ENCODE results near the gene PKDREJ.

Gene PKDREJ

DNA sequence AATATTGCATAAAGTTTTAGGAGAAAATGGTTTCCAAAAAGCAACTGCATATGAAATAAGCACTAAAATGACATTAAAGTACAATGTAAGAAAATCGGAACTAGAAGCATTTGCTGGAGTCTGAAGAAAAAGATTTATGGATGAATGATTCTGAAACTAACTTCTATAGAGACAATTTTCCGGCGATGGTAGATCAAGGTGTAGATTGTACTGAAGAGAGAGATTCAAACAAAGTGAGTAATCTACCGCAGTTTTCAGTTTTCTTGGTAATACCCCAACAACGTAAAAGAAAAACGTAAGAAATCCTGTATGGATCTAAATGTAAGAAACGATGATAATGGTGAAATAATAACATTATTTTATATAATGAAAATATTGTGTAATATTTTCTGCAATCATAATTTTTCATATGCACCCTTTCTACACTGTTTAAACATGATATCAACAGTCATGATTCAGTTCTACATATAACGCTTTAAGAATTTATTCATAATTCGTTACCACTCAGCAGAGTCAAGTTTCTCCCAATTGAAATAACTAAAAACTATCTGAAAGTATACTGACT, 11.2 kb downstream of the PKDREJ start:
- H3K27me3 ChIP-seq (replicated peaks; ENCODE audit: insufficient read depth, low read length) = no peaks in the 10 kb centered on the region
- H3K4me3 ChIP-seq (ENCODE audit: low read length) = no peak overlapping the region
- H3K9ac ChIP-seq (ENCODE audit: low read length) = no peak overlapping the region
- TF ChIP-seq EZH2 (optimal IDR thresholded peaks at IDR 0.05; ENCODE audit: low read depth, low read length) = no peak
- TF ChIP-seq, protein P1, sequence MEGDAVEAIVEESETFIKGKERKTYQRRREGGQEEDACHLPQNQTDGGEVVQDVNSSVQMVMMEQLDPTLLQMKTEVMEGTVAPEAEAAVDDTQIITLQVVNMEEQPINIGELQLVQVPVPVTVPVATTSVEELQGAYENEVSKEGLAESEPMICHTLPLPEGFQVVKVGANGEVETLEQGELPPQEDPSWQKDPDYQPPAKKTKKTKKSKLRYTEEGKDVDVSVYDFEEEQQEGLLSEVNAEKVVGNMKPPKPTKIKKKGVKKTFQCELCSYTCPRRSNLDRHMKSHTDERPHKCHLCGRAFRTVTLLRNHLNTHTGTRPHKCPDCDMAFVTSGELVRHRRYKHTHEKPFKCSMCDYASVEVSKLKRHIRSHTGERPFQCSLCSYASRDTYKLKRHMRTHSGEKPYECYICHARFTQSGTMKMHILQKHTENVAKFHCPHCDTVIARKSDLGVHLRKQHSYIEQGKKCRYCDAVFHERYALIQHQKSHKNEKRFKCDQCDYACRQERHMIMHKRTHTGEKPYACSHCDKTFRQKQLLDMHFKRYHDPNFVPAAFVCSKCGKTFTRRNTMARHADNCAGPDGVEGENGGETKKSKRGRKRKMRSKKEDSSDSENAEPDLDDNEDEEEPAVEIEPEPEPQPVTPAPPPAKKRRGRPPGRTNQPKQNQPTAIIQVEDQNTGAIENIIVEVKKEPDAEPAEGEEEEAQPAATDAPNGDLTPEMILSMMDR (IDR thresholded peaks at IDR 0.05; ENCODE audit: low read length) = no peak
- no peak for TF ChIP-seq EZH2phosphoT487 (IDR thresholded peaks at IDR 0.05; ENCODE audit: low read length)
- H3K79me2 ChIP-seq (ENCODE audit: low read length) = 0 out of 2 replicates have a peak, but pooled peaks cover 3% of the 10 kb centered on the region
- H3K4me1 ChIP-seq (ENCODE audit: low read length) = 0 out of 2 replicates have a peak, but pooled peaks cover 4% of the 10 kb centered on the region
- H2AFZ ChIP-seq (ENCODE audit: low read length) = no peak overlapping the region
- H3K4me2 ChIP-seq (ENCODE audit: low read depth, low read length) = no peak overlapping the region
- DNase-seq = no peak
- H3K9me2 ChIP-seq (replicated peaks; ENCODE audit: insufficient read depth, low read length) = no peaks in the 10 kb centered on the region
- H3K36me3 ChIP-seq (replicated peaks; ENCODE audit: insufficient read depth, low read length) = no peaks in the 10 kb centered on the region
- no peak overlapping the region for H3K27ac ChIP-seq (ENCODE audit: low read length)
- no peaks in the 10 kb centered on the region for H3K9me3 ChIP-seq (replicated peaks; ENCODE audit: insufficient read depth, low read length)
- H3F3A ChIP-seq (ENCODE audit: insufficient read depth, low read length) = no peaks in the 10 kb centered on the region
- no peaks in the 10 kb centered on the region for H4K20me1 ChIP-seq (ENCODE audit: insufficient read depth, low read length)

DNA sequence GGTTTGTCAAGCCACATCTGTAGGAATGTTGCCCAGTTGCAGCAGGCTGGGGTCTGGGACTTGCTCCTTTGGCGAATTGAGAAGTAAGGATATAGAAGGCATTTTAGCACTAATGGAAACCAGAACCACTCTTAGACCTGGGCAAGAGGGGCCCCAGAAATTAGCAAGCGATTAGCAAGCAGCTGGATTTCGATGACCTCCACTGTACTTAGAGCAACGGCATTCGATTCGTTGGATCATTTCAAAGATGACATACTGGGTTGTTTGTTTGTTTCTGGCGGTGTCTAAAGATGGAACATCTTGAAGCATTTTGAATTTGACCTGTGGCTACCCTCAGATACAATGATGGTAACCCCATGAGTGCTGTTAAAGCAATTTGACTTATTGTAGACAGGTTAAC, 11.9 kb downstream of the PKDREJ start:
- no peaks in the 10 kb centered on the region for H4K20me1 ChIP-seq (ENCODE audit: insufficient read depth, low read length)
- no peaks in the 10 kb centered on the region for H3K27me3 ChIP-seq (replicated peaks; ENCODE audit: insufficient read depth, low read length)
- H3K27ac ChIP-seq (ENCODE audit: low read length) = no peak overlapping the region
- TF ChIP-seq, protein P1 (IDR thresholded peaks at IDR 0.05; ENCODE audit: low read length) = no peak
- TF ChIP-seq EZH2phosphoT487 (IDR thresholded peaks at IDR 0.05; ENCODE audit: low read length) (no peak), EZH2 (optimal IDR thresholded peaks at IDR 0.05; ENCODE audit: low read depth, low read length) (no peak)
- peak overlapping the region; percentile 88 for H3K4me3 ChIP-seq (ENCODE audit: low read length)
- 0 out of 2 replicates have a peak, but pooled peaks cover 3% of the 10 kb centered on the region for H3K79me2 ChIP-seq (ENCODE audit: low read length)
- DNase-seq = no peak
- H3K4me1 ChIP-seq (ENCODE audit: low read length) = 0 out of 2 replicates have a peak, but pooled peaks cover 4% of the 10 kb centered on the region
- no peaks in the 10 kb centered on the region for H3K36me3 ChIP-seq (replicated peaks; ENCODE audit: insufficient read depth, low read length)
- no peaks in the 10 kb centered on the region for H3F3A ChIP-seq (ENCODE audit: insufficient read depth, low read length)
- peak overlapping the region; percentile 82 for H2AFZ ChIP-seq (ENCODE audit: low read length)
- H3K9me3 ChIP-seq (replicated peaks; ENCODE audit: insufficient read depth, low read length) = no peaks in the 10 kb centered on the region
- no peaks in the 10 kb centered on the region for H3K9me2 ChIP-seq (replicated peaks; ENCODE audit: insufficient read depth, low read length)
- peak overlapping the region; percentile 78 for H3K4me2 ChIP-seq (ENCODE audit: low read depth, low read length)
- H3K9ac ChIP-seq (ENCODE audit: low read length) = peak overlapping the region; percentile 83; the same call in 1 of the 2 replicates

DNA sequence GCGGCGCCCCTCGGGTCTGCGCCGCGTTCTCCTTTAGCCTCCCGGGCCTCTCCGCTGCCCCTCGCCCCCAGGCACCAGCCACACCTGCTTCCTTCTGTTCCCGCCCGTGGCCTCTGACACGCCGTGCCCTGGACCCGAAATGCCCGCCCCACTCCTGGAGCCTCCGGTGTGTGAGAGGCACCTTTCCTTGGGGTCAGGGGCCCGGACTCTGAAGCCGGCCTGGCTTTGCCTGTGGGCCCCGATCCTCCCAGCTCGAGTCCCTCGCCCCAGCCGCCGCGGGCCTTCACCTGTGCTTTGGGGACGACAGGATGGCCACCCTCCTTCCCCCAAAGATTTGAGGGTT, 12.4 kb downstream of the PKDREJ start:
- DNase-seq = no peak
- Histone ChIP-seq H2AFZ (ENCODE audit: low read length) (peak overlapping the region; percentile 82), H3K9ac (ENCODE audit: low read length) (peak overlapping the region; percentile 83), H3K27me3 (replicated peaks; ENCODE audit: insufficient read depth, low read length) (no peaks in the 10 kb centered on the region), H3K27ac (ENCODE audit: low read length) (peak overlapping the region; percentile 69; the same call in 1 of the 2 replicates), H3K4me1 (ENCODE audit: low read length) (0 out of 2 replicates have a peak, but pooled peaks cover 4% of the 10 kb centered on the region), H3K4me3 (ENCODE audit: low read length) (peak overlapping the region; percentile 88), H3K9me3 (replicated peaks; ENCODE audit: insufficient read depth, low read length) (no peaks in the 10 kb centered on the region), H3K4me2 (ENCODE audit: low read depth, low read length) (peak overlapping the region; percentile 78), H3K9me2 (replicated peaks; ENCODE audit: insufficient read depth, low read length) (no peaks in the 10 kb centered on the region), H3K79me2 (ENCODE audit: low read length) (0 out of 2 replicates have a peak, but pooled peaks cover 3% of the 10 kb centered on the region), H3F3A (ENCODE audit: insufficient read depth, low read length) (no peaks in the 10 kb centered on the region), H3K36me3 (replicated peaks; ENCODE audit: insufficient read depth, low read length) (no peaks in the 10 kb centered on the region), H4K20me1 (ENCODE audit: insufficient read depth, low read length) (no peaks in the 10 kb centered on the region)
- TF ChIP-seq EZH2 (optimal IDR thresholded peaks at IDR 0.05; ENCODE audit: low read depth, low read length) = no peak
- TF ChIP-seq EZH2phosphoT487 (IDR thresholded peaks at IDR 0.05; ENCODE audit: low read length) = no peak
- TF ChIP-seq, protein P1 (IDR thresholded peaks at IDR 0.05; ENCODE audit: low read length) = no peak

All from MM.1S (cell line).